Muscle of leg (tissue), 11 donors: ENCODE measurements around the gene E2F8. TPM values are rescaled to one million over a fixed set of nuclear protein-coding genes. Genes with fewer than 3 reads are reported as not detected.

Experiments used
- DNase-seq: peaks from one replicate; pipeline ENCODE4 v3.0.0; 2013
- H3K27ac ChIP-seq: one replicate; pipeline ENCODE4 v1.5.1; 2013; ENCODE audit warnings: mild to moderate bottlenecking, low read length, control low read depth
- H3K27me3 ChIP-seq: one replicate; pipeline ENCODE4 v1.6.1; 2013; ENCODE audit warnings: low read length; ENCODE audit not compliant: control insufficient read depth, insufficient read depth
- H3K36me3 ChIP-seq: one replicate; pipeline ENCODE4 v1.6.1; 2013; ENCODE audit warnings: low read length; ENCODE audit not compliant: control insufficient read depth, insufficient read depth
- H3K4me1 ChIP-seq: one replicate; pipeline ENCODE4 v1.6.1; 2013; ENCODE audit warnings: low read length; ENCODE audit not compliant: control insufficient read depth, insufficient read depth
- H3K4me3 ChIP-seq: one replicate; pipeline ENCODE4 v1.5.1; 2013; ENCODE audit warnings: low read length, control low read depth
- H3K9me3 ChIP-seq: replicated peaks from 2 replicates; pipeline ENCODE4 v1.6.1; 2013; ENCODE audit warnings: low read depth, low read length; ENCODE audit not compliant: control insufficient read depth
- WGBS: methylation state at CpG from one replicate; pipeline ENCODE4 v1.1.5; 2013; ENCODE audit warnings: missing lambda C conversion rate; ENCODE audit not compliant: insufficient coverage; 5-methylcytosine and 5-hydroxymethylcytosine counted together
- polyA plus RNA-seq, 8 donors: library from polyadenylated mRNA; unstranded; fragments of 120-200 nt; gene quantifications; one replicate each; pipeline versions ENCODE4 v1.2.1 to v1.2.3, GENCODE V29; 2013; ENCODE audit warnings: inconsistent platforms in 1 of 8, low replicate concordance in 1 of 8; ENCODE audit not compliant: insufficient read length in 8 of 8, insufficient read depth in 1 of 8
- total RNA-seq: library from RNA; stranded (reverse); fragments of 120-200 nt; gene quantifications from one replicate; pipeline ENCODE4 v1.2.4, GENCODE V29; 2013

The E2F8 gene
- total and polyA plus RNA-seq, 9 donors, result 9.0 to 26.5 (median 18.9) TPM

GRCh38 chr11:19208181-19208580 lies 32.6 kb downstream of the E2F8 start:
- peaks cover 8% of the 10 kb centered on the region for H3K4me1 ChIP-seq
- H3K27me3 ChIP-seq, result no peaks in the 10 kb centered on the region
- no peaks in the 10 kb centered on the region for H3K36me3 ChIP-seq
- H3K27ac ChIP-seq, result no peak overlapping the region
- 43% methylated on average over 1 of the region's 2 CpGs for WGBS
- no peaks in the 10 kb centered on the region for H3K9me3 ChIP-seq
- no peak for DNase-seq
- H3K4me3 ChIP-seq, result no peak overlapping the region

GRCh38 chr11:19204836-19205235 lies 35.9 kb downstream of the E2F8 start:
- WGBS, result no CpG with 5 or more reads among the region's 5 CpGs

GRCh38 chr11:19201737-19202605 lies 38.8 kb downstream of the E2F8 start, which contains the start of gene CSRP3:
Gene CSRP3 (minus strand): TSS chr11:19201983. CDS start chr11:19192448, 9,535 bp downstream.
- H3K4me3 ChIP-seq, result peak within 1 kb of the TSS; percentile 43
- peaks cover 13% of the 10 kb centered on the region for H3K4me1 ChIP-seq
- H3K36me3 ChIP-seq, result no peaks in the 10 kb centered on the region
- no peaks in the 10 kb centered on the region for H3K27me3 ChIP-seq
- peak within 1 kb of the TSS; percentile 86 for H3K27ac ChIP-seq
- 62% methylated on average over 2 of the region's 7 CpGs for WGBS
- DNase-seq, result peak; percentile 74
- H3K9me3 ChIP-seq, result no peaks in the 10 kb centered on the region

More at GRCh38 chr11:19204836-19205235, 35.9 kb downstream of the E2F8 start:
- no peak overlapping the region for H3K4me3 ChIP-seq
- no peaks in the 10 kb centered on the region for H3K9me3 ChIP-seq
- no peak for DNase-seq
- H3K4me1 ChIP-seq, result peaks cover 16% of the 10 kb centered on the region
- H3K27ac ChIP-seq, result no peak overlapping the region
- H3K36me3 ChIP-seq, result no peaks in the 10 kb centered on the region
- no peaks in the 10 kb centered on the region for H3K27me3 ChIP-seq

- H3K36me3 ChIP-seq, result no peaks in the 10 kb centered on the region
- 20% methylated on average over 4 of the region's 6 CpGs for WGBS
- H3K4me1 ChIP-seq, result peaks cover 15% of the 10 kb centered on the region
- H3K27ac ChIP-seq, result peak overlapping the region; percentile 84
- no peaks in the 10 kb centered on the region for H3K9me3 ChIP-seq
- H3K4me3 ChIP-seq, result peak overlapping the region; percentile 43
- peak; percentile 70 for DNase-seq
- H3K27me3 ChIP-seq, result no peaks in the 10 kb centered on the region
These were observed 40.1 kb downstream of the E2F8 start for GRCh38 chr11:19200410-19201201.

- 0% methylated on average over 1 of the region's 3 CpGs for WGBS
- H3K9me3 ChIP-seq, result no peaks in the 10 kb centered on the region
- no peaks in the 10 kb centered on the region for H3K36me3 ChIP-seq
- peak overlapping the region; percentile 43 for H3K4me3 ChIP-seq
- no peaks in the 10 kb centered on the region for H3K27me3 ChIP-seq
- H3K27ac ChIP-seq, result peak overlapping the region; percentile 84
- H3K4me1 ChIP-seq, result peaks cover 15% of the 10 kb centered on the region
- DNase-seq, result peak; percentile 34
These were observed 41.0 kb downstream of the E2F8 start for GRCh38 chr11:19199771-19200170.

GRCh38 chr11:19199048-19199447 lies 41.7 kb downstream of the E2F8 start:
- no peaks in the 10 kb centered on the region for H3K36me3 ChIP-seq
- no peaks in the 10 kb centered on the region for H3K27me3 ChIP-seq
- H3K27ac ChIP-seq, result peak overlapping the region; percentile 84
- H3K9me3 ChIP-seq, result no peaks in the 10 kb centered on the region
- peaks cover 19% of the 10 kb centered on the region for H3K4me1 ChIP-seq
- 98% methylated on average over 5 of the region's 7 CpGs for WGBS
- DNase-seq, result peak; percentile 15
- peak overlapping the region; percentile 43 for H3K4me3 ChIP-seq

GRCh38 chr11:19196432-19196831 lies 44.3 kb downstream of the E2F8 start:
- Histone ChIP-seq H3K27ac (peak overlapping the region; percentile 69), H3K4me1 (peaks cover 31% of the 10 kb centered on the region), H3K4me3 (no peak overlapping the region), H3K27me3 (no peaks in the 10 kb centered on the region), H3K36me3 (peaks cover 9% of the 10 kb centered on the region), H3K9me3 (no peaks in the 10 kb centered on the region)
- peak; percentile 74 for DNase-seq
- 89% methylated on average over 4 of the region's 6 CpGs for WGBS

GRCh38 chr11:19194620-19195308 lies 46.0 kb downstream of the E2F8 start:
- Histone ChIP-seq H3K4me3 (no peak overlapping the region), H3K27ac (peak overlapping the region; percentile 69), H3K36me3 (peaks cover 16% of the 10 kb centered on the region), H3K4me1 (peaks cover 28% of the 10 kb centered on the region), H3K9me3 (no peaks in the 10 kb centered on the region), H3K27me3 (no peaks in the 10 kb centered on the region)
- WGBS, result 92% methylated on average over 1 of the region's 4 CpGs
- DNase-seq, result no peak

GRCh38 chr11:19193916-19194315 lies 46.8 kb downstream of the E2F8 start:
- peak; percentile 33 for DNase-seq
- peaks cover 25% of the 10 kb centered on the region for H3K4me1 ChIP-seq
- H3K9me3 ChIP-seq, result no peaks in the 10 kb centered on the region
- H3K4me3 ChIP-seq, result no peak overlapping the region
- no peaks in the 10 kb centered on the region for H3K27me3 ChIP-seq
- H3K27ac ChIP-seq, result peak overlapping the region; percentile 69
- no CpG with 5 or more reads among the region's 2 CpGs for WGBS
- peaks cover 16% of the 10 kb centered on the region for H3K36me3 ChIP-seq
